ENCODE results near the gene NOTCH2.

DNA sequence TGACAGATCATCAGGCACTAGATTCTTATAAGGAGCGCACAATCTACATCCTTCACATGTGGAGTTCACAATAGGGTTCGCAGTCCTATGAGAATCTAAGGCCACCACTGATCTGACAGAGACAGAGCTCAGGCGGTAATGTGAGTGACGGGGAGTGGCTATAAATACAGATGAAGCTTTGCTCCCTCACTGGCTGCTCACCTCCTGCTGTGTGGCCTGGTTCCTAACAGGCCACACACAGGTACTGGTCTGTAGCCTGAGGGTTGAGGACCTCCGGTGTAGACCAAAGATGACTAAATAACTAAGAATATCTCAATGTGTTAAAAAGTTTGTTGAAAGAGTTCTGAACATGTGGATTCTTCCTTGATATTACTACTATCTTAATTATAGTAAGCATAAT is 117.0 kb downstream of the NOTCH2 start:
- no peak for TF ChIP-seq ZNF214 (tag by site-specific recombination; IDR thresholded peaks at IDR 0.05; ENCODE audit: borderline replicate concordance)
- TF ChIP-seq ZNF302 (tag by site-specific recombination; IDR thresholded peaks at IDR 0.05; ENCODE audit: low read depth), result no peak
- TF ChIP-seq KLF10 (tag by site-specific recombination; IDR thresholded peaks at IDR 0.05), result no peak
- no peak for TF ChIP-seq ZNF514 (tag by site-specific recombination; IDR thresholded peaks at IDR 0.05)
